ENCODE data around the gene MLN.

MLN gene

GRCh38 chr6:33772902-33773472, 30.8 kb downstream of the MLN start:
- no peak for DNase-seq (ENCODE audit: low read depth in 4 of 4, low spot score in 1 of 4)

GRCh38 chr6:33772082-33772830, 31.5 kb downstream of the MLN start:
- DNase-seq (ENCODE audit: low read depth in 4 of 4, low spot score in 1 of 4), result no peak

- peak in 3 of 4 experiments; percentile 40 to 47 (median 46) for DNase-seq (ENCODE audit: low read depth in 4 of 4, low spot score in 1 of 4)
These were observed 32.4 kb downstream of the MLN start for GRCh38 chr6:33771146-33772081.

GRCh38 chr6:33770833-33771145, 33.0 kb downstream of the MLN start:
- DNase-seq (ENCODE audit: low read depth in 4 of 4, low spot score in 1 of 4), result no peak

- DNase-seq (ENCODE audit: low read depth in 4 of 4, low spot score in 1 of 4), result no peak
These were observed 33.5 kb downstream of the MLN start for GRCh38 chr6:33770124-33770832.

- DNase-seq (ENCODE audit: low read depth in 4 of 4, low spot score in 1 of 4), result no peak
These were observed 34.5 kb downstream of the MLN start for GRCh38 chr6:33769248-33769821.

- peak; percentile 48 to 70 (median 62) for DNase-seq (ENCODE audit: low read depth in 4 of 4, low spot score in 1 of 4)
These were observed 35.1 kb downstream of the MLN start for GRCh38 chr6:33768644-33769120.

- DNase-seq (ENCODE audit: low read depth in 4 of 4, low spot score in 1 of 4), result no peak
These were observed 36.6 kb downstream of the MLN start for GRCh38 chr6:33766921-33767907.

- no peak for DNase-seq (ENCODE audit: low read depth in 4 of 4, low spot score in 1 of 4)
These were observed 38.4 kb downstream of the MLN start for GRCh38 chr6:33765368-33765767.

GRCh38 chr6:33764036-33764435, 39.8 kb downstream of the MLN start:
- DNase-seq (ENCODE audit: low read depth in 4 of 4, low spot score in 1 of 4), result no peak

GRCh38 chr6:33763483-33763882, 40.3 kb downstream of the MLN start:
- no peak for DNase-seq (ENCODE audit: low read depth in 4 of 4, low spot score in 1 of 4)

- DNase-seq (ENCODE audit: low read depth in 4 of 4, low spot score in 1 of 4), result no peak
These were observed 41.1 kb downstream of the MLN start for GRCh38 chr6:33762713-33763112.

GRCh38 chr6:33761922-33762629, 41.7 kb downstream of the MLN start:
- peak in 2 of 4 experiments; percentile 7 to 20 for DNase-seq (ENCODE audit: low read depth in 4 of 4, low spot score in 1 of 4)

- no peak for DNase-seq (ENCODE audit: low read depth in 4 of 4, low spot score in 1 of 4)
These were observed 42.3 kb downstream of the MLN start for GRCh38 chr6:33761581-33761921.

- no peak for DNase-seq (ENCODE audit: low read depth in 4 of 4, low spot score in 1 of 4)
These were observed 43.7 kb downstream of the MLN start for GRCh38 chr6:33759887-33760629.

- no peak for DNase-seq (ENCODE audit: low read depth in 4 of 4, low spot score in 1 of 4)
These were observed 45.0 kb downstream of the MLN start for GRCh38 chr6:33758815-33759216.

GRCh38 chr6:33757906-33758305, 45.9 kb downstream of the MLN start:
- no peak for DNase-seq (ENCODE audit: low read depth in 4 of 4, low spot score in 1 of 4)

- DNase-seq (ENCODE audit: low read depth in 4 of 4, low spot score in 1 of 4), result no peak
These were observed 46.7 kb downstream of the MLN start for GRCh38 chr6:33757113-33757512.
